Nephron progenitor cell (in vitro differentiated cells): ENCODE measurements around the gene ATE1.

Experiments used
- DNase-seq: peaks from one replicate; pipeline ENCODE4 v3.0.0; 2021
- H3K27ac Mint-ChIP-seq: 2 replicates; pipeline ENCODE4 v1.8.0; 2021; ENCODE audit warnings: mild to moderate bottlenecking, moderate library complexity, mixed read lengths
- H3K27me3 Mint-ChIP-seq: 2 replicates; pipeline ENCODE4 v1.8.0; 2021; ENCODE audit warnings: mild to moderate bottlenecking, low read depth, mixed read lengths; ENCODE audit not compliant: poor library complexity
- H3K36me3 Mint-ChIP-seq: 2 replicates; pipeline ENCODE4 v1.8.0; 2021; ENCODE audit warnings: low read depth, mixed read lengths
- H3K4me1 Mint-ChIP-seq: 2 replicates; pipeline ENCODE4 v1.8.0; 2021; ENCODE audit warnings: mixed read lengths
- H3K4me3 Mint-ChIP-seq: 2 replicates; pipeline ENCODE4 v1.8.0; 2021; ENCODE audit warnings: mild to moderate bottlenecking, moderate library complexity, mixed read lengths
- H3K9me3 Mint-ChIP-seq: 2 replicates; pipeline ENCODE4 v1.8.0; 2021; ENCODE audit warnings: mild to moderate bottlenecking, moderate library complexity, mixed read lengths
- TF ChIP-seq, protein P1 (sequence below): fragments of 200-600 bp; sonication (generic); IDR thresholded peaks from 2 replicates; pipeline ENCODE4 v1.5.0; 2021; ENCODE audit warnings: antibody characterized with exemption

The ATE1 gene

GRCh38 chr10:121889212-121889611 lies 38.6 kb downstream of the ATE1 start:
- no peak overlapping the region for H3K27ac Mint-ChIP-seq
- H3K4me1 Mint-ChIP-seq, result peaks cover 12% of the 10 kb centered on the region
- DNase-seq, result no peak
- TF ChIP-seq, protein P1, sequence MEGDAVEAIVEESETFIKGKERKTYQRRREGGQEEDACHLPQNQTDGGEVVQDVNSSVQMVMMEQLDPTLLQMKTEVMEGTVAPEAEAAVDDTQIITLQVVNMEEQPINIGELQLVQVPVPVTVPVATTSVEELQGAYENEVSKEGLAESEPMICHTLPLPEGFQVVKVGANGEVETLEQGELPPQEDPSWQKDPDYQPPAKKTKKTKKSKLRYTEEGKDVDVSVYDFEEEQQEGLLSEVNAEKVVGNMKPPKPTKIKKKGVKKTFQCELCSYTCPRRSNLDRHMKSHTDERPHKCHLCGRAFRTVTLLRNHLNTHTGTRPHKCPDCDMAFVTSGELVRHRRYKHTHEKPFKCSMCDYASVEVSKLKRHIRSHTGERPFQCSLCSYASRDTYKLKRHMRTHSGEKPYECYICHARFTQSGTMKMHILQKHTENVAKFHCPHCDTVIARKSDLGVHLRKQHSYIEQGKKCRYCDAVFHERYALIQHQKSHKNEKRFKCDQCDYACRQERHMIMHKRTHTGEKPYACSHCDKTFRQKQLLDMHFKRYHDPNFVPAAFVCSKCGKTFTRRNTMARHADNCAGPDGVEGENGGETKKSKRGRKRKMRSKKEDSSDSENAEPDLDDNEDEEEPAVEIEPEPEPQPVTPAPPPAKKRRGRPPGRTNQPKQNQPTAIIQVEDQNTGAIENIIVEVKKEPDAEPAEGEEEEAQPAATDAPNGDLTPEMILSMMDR, result no peak
- H3K4me3 Mint-ChIP-seq, result no peak overlapping the region
- no peaks in the 10 kb centered on the region for H3K9me3 Mint-ChIP-seq
- H3K36me3 Mint-ChIP-seq, result peaks cover 32% of the 10 kb centered on the region
- H3K27me3 Mint-ChIP-seq, result no peaks in the 10 kb centered on the region

- no peaks in the 10 kb centered on the region for H3K27me3 Mint-ChIP-seq
- peaks cover 18% of the 10 kb centered on the region for H3K4me1 Mint-ChIP-seq
- peak overlapping the region; percentile 73 for H3K27ac Mint-ChIP-seq
- TF ChIP-seq, protein P1, result peak; percentile 89
- no peaks in the 10 kb centered on the region for H3K9me3 Mint-ChIP-seq
- H3K36me3 Mint-ChIP-seq, result peaks cover 27% of the 10 kb centered on the region
- H3K4me3 Mint-ChIP-seq, result no peak overlapping the region
- peak; percentile 65 for DNase-seq
Measured at GRCh38 chr10:121886997-121887622, 40.7 kb downstream of the ATE1 start.

- H3K27me3 Mint-ChIP-seq, result no peaks in the 10 kb centered on the region
- no peak overlapping the region for H3K27ac Mint-ChIP-seq
- peaks cover 19% of the 10 kb centered on the region for H3K4me1 Mint-ChIP-seq
- H3K36me3 Mint-ChIP-seq, result peaks cover 24% of the 10 kb centered on the region
- H3K4me3 Mint-ChIP-seq, result no peak overlapping the region
- DNase-seq, result no peak
- TF ChIP-seq, protein P1, result no peak
- no peaks in the 10 kb centered on the region for H3K9me3 Mint-ChIP-seq
Measured at GRCh38 chr10:121886181-121886580, 41.6 kb downstream of the ATE1 start.

DNA sequence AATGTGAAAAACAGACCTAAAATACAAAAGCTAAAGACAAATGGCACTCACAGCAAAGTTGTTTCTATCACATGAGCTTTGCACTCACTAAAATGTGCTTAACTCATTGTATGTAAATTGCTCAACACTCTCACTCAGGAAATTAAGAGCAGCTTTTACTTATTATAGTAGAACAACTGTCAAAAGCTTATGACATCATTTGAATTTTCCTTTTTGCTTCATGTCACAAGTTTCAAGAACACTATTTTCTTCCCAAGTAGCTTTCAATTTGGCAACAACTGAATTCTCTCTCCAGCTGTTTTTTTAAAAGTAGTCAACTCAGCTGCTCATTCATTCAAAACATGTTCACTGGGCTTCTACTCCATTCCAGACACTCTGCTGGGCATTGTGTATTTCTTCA lies 46.9 kb downstream of the ATE1 start:
- Mint-ChIP-seq H3K4me3 (no peak overlapping the region), H3K36me3 (peaks cover 53% of the 10 kb centered on the region), H3K27me3 (peaks cover 2% of the 10 kb centered on the region), H3K4me1 (peaks cover 24% of the 10 kb centered on the region), H3K9me3 (no peaks in the 10 kb centered on the region), H3K27ac (peak overlapping the region; percentile 20)
- TF ChIP-seq, protein P1, result no peak
- DNase-seq, result no peak

- Mint-ChIP-seq H3K4me3 (no peak overlapping the region), H3K27ac (no peak overlapping the region), H3K9me3 (no peaks in the 10 kb centered on the region), H3K4me1 (peaks cover 24% of the 10 kb centered on the region), H3K36me3 (peaks cover 58% of the 10 kb centered on the region), H3K27me3 (peaks cover 2% of the 10 kb centered on the region)
- no peak for DNase-seq
- TF ChIP-seq, protein P1, result no peak
Measured at GRCh38 chr10:121879476-121879875, 48.4 kb downstream of the ATE1 start.

DNA sequence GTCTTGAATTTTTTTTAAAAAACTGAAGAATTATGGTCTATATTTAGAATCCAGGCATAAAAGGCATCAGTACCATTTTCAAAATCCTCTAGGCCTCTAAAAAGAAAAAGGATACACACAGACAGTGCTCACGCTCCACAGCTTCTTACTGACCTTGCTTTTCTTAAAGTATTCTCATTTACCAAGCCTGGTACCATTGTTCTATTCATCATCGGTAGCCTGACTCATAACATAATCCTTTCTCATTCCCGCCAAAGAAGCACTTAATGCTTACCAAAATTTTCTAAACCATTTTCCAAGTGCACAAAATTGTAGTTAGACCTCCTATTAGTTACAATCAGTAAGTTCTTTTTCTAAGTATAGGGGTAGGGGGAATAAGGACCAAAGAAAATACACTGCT lies 54.6 kb downstream of the ATE1 start:
- TF ChIP-seq, protein P1, result no peak
- H3K27me3 Mint-ChIP-seq, result peaks cover 2% of the 10 kb centered on the region
- no peak overlapping the region for H3K4me3 Mint-ChIP-seq
- H3K27ac Mint-ChIP-seq, result no peak overlapping the region
- no peaks in the 10 kb centered on the region for H3K9me3 Mint-ChIP-seq
- H3K4me1 Mint-ChIP-seq, result no peaks in the 10 kb centered on the region
- DNase-seq, result no peak
- peaks cover 62% of the 10 kb centered on the region for H3K36me3 Mint-ChIP-seq
